ENCODE results near the gene OSBPL3.

DNA sequence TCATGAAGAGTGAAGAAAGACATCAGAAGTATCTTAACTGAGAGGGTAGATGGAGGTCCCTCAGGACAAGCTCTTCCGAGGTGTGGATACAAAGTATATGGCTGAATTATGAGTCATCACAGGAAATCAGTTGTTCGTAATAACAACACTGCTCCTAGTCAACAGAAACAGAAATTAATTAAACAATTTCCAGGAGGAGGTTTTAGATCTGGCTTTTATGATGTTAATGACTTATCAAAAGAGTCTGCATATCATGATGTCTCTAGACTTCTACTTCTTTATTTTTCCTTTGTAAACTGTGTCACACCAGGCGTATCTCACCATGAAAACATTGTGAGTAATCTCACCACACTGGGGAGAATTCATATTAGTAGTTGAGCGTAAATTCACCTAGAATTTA, 31.2 kb downstream of the OSBPL3 start:
- TF ChIP-seq, protein P1, sequence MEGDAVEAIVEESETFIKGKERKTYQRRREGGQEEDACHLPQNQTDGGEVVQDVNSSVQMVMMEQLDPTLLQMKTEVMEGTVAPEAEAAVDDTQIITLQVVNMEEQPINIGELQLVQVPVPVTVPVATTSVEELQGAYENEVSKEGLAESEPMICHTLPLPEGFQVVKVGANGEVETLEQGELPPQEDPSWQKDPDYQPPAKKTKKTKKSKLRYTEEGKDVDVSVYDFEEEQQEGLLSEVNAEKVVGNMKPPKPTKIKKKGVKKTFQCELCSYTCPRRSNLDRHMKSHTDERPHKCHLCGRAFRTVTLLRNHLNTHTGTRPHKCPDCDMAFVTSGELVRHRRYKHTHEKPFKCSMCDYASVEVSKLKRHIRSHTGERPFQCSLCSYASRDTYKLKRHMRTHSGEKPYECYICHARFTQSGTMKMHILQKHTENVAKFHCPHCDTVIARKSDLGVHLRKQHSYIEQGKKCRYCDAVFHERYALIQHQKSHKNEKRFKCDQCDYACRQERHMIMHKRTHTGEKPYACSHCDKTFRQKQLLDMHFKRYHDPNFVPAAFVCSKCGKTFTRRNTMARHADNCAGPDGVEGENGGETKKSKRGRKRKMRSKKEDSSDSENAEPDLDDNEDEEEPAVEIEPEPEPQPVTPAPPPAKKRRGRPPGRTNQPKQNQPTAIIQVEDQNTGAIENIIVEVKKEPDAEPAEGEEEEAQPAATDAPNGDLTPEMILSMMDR (IDR thresholded peaks at IDR 0.05; ENCODE audit: extremely low read depth in 1 of 2, insufficient read depth in 1 of 2, low read depth in 1 of 2, low read length in 2 of 2) = no peak
- TF ChIP-seq POLR2A (IDR thresholded peaks at IDR 0.05; ENCODE audit: low read depth, low read length) = no peak

Measured in endothelial cell of umbilical vein (primary cell).